NCI-H446 (cell line): Measurements from ENCODE around the gene TM9SF3.
"Not testable (repeated sequence)": the region's sequence is repeated elsewhere in the genome, so short reads cannot be mapped to it uniquely, and the experiment has no call there.

Source experiments
- DNase-seq, 2 experiments: peaks; one replicate each; lab custom pipeline; 2025; lab: John Stamatoyannopoulos, UW

The TM9SF3 gene

DNA sequence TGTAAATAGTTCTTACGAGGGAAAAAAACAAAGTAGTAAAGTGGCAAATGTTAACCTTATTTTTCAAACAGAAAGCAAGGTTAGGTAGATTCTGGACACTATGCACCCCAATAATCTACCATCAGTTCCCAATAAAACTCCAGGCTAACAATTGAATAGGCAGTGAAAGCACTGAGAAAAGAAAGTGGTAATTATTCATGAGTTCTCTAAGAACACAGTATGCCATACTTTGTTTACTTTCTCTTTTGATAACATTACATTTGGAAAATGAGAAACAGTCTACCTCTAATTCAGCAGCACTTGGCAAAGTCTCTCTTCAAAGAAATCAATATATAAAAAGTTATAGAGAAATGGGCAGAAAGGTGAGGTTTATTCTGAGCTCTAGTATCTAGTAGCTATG, 18.4 kb downstream of the TM9SF3 start:
- no peak for DNase-seq

DNA sequence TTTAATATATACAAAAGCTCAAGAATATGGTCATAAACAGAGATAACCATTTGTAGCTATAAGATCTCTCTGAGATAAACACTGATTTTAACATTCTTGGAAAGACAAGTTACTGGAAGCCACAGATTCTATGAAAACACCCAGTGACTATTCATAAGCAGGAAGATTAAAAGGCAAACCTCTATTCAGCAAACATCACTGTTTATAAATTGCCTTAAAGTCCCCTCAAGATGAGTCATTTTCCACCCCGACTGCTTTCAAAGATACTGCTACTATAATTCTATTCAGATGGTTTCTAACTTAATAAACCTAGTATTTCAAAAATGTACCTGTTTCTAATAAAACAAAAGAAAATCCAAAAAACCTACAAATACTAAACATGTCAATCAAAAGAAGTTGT, 21.0 kb downstream of the TM9SF3 start:
- no peak for DNase-seq

- no peak for DNase-seq
These were observed 25.6 kb downstream of the TM9SF3 start for GRCh38 chr10:96560966-96561887.

GRCh38 chr10:96560489-96560888, 26.3 kb downstream of the TM9SF3 start:
- DNase-seq, result no peak

- no peak for DNase-seq
These were observed 30.8 kb downstream of the TM9SF3 start for GRCh38 chr10:96556003-96556402.

DNA sequence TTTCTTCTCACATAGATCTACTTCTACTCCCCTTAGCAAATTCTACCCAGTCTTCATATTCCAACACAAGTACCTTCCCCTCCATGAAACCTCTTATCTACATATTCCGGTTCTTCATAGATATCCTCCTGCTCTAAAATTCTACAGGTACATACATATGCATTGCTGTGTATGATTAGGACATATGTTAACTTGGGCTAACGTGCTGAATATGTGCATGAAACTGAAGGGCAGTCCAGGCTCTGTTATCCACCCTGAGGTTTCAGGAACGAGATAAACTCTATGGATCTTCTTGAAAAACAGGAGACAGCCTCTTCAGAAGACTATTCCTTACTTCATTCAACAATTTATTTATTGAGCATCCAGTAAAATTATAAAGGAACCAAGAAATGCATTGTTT, 31.5 kb downstream of the TM9SF3 start:
- DNase-seq, result no peak

- no peak for DNase-seq
These were observed 38.2 kb downstream of the TM9SF3 start for GRCh38 chr10:96548589-96548988.

DNA sequence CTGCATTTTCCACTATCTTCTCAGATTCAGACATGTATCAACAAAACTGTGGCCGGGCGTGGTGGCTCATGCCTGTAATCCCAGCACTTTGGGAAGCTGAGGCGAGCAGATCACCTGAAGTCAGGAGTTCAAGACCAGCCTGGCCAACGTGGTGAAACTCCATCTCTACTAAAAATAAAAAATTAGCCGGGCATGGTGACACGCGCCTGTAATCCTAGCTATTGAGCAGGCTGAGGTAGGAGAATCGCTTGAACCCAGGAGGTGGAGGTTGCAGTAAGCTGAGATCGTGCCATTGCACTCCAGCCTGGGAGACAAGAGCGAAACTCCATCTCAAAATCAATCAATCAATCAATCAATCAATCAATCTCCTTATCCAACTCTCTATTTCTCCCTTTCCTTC, 41.3 kb downstream of the TM9SF3 start:
- DNase-seq, result not testable (repeated sequence)

DNA sequence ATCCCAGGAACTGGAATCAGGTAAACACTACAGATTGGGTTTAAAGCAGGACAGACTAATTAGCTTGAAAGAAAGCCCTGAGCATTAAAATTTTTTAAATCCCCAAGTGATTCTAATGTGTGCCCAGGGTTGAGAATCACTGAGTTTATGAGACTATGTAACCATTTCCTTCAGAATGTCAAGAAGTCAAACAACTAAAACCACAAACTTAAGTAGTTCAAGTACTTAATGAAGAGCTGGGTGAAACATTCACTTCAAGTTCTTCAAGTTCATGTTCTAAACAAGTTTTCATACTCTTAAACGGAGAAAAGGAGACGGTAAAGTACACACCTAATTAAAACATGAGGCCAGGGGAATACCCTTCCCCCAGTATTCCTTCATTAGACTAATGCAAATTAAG, 44.9 kb downstream of the TM9SF3 start:
- DNase-seq, result no peak

GRCh38 chr10:96540240-96540639, 46.6 kb downstream of the TM9SF3 start:
- no peak for DNase-seq

GRCh38 chr10:96538683-96539082, 48.1 kb downstream of the TM9SF3 start:
- no peak for DNase-seq

DNA sequence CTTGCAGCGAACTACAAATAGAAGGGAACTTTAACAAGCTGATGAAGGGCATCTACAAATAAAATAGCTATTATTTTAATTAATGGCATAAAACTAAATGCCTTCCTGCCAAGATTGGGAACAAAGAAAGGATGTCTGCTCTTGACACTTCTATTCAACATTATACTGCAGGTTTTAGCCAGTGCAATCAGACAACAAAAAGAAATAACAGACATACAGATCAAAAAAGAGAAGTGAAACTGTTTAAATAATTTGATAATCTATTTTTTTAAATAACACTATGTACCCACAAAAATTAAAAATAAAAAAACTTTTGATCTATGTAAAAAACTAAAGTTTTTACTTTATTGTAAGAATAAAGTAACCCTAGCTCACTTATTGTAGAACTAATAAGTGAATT, 50.7 kb downstream of the TM9SF3 start:
- DNase-seq, result no peak

DNA sequence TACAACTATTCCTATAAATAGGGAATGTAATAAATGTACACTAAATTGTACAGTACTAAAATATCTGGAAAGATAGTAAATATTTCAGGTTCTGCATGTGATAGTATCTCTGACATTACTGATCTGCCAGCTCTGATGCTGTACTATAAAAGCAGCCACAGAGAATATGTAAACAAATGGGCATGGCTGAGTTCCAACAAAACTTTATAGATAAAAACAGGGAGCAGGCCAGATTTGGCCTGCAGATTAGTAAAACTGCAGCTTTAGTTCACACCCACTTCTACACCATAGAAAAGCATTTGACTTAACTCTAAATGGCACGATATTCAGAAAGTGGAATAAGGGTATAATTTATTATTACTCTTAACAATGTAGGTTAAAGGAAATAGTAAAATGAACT, 54.3 kb downstream of the TM9SF3 start:
- DNase-seq, result no peak

- no peak for DNase-seq
These were observed 57.1 kb downstream of the TM9SF3 start for GRCh38 chr10:96529634-96530279.

GRCh38 chr10:96524741-96525140, 62.1 kb downstream of the TM9SF3 start:
- peak in 1 of 2 experiments; percentile 13 for DNase-seq

GRCh38 chr10:96517284-96517683, 69.5 kb downstream of the TM9SF3 start:
- DNase-seq, result no peak

DNA sequence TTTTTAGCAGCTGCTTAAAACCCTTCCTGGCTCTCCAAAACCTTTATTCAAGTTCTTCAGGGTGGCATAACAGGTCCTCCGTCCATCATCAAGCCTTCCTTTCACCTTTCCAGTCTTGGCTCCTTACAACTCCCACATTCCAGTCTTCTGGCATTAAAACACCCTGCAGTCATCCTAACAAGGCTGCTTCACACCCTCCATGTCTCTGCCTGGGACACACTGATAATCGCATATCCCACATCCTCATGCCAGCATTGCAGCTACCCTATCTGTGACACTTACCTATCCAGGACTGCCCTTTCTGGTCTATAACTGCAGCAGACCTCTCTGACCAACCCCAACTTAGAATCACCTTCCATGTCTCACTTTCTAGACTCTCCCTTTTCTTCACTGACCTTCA, 70.5 kb downstream of the TM9SF3 start:
- DNase-seq, result no peak

DNA sequence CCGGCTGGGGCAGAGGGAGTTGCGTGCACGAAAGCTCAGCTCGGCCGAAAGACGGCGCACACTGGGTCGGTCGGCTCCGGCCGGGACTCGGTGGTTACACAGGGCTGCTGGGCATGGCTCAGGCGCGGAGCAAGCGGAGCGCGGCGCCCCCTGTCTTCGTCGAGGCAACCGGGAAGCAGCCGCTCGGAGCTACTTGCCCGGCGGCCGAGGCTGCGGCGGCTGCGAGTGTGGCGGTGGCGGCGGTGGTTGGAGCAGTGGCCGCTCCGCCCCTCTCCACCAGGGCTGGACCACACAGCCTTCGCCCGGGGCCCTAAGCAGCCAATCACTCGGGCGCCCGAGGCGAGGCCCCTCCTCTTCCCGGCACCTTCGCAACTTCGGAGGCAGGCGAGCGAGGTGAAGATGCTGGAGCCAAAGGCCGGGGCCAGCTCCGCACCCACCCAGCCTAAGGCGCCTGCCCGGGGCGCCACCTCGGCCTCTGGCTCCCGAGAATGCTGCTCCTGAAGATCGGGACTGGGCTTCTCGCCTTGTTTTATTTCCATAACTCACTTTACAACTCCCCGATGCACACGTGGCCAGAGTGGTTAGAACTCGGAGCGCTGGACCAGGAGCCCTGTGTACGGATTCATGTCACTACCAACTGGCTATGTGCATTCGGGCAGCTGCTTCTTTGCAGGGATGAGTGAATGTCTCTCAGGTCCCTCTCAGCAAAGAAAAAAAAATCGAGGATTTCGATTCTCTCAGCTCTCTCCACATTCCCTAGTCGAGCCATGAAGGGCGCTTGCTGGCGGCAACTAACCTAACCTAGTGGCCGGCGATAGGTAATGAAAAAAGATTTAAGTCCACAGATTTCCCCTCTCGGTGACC, 72.9 kb downstream of the TM9SF3 start, which contains the start of gene TLL2:
TLL2 (minus strand) TSS at position 229 of the 864 bp plus-strand sequence. CDS start 241 bp downstream, outside the sequence.
- DNase-seq, result peak in 1 of 2 experiments; percentile 53

GRCh38 chr10:96513305-96513697, 73.5 kb downstream of the TM9SF3 start:
- no peak for DNase-seq

GRCh38 chr10:96512524-96513304, 74.1 kb downstream of the TM9SF3 start:
- DNase-seq, result no peak
